GM21786 (cell line): ENCODE data around the gene CKAP4.
A peak's percentile ranks its signal among the peaks of the same experiment; 100 is the strongest.
"Not testable (repeated sequence)": the region's sequence is repeated elsewhere in the genome, so short reads cannot be mapped to it uniquely, and the experiment has no call there.

ENCODE experiments used
- ATAC-seq: cut with Tn5 transposase; IDR thresholded peaks from one replicate; pipeline ENCODE4 v1.9.1; 2021; ENCODE audit not compliant: unreplicated experiment

The CKAP4 gene

GRCh38 chr12:106247674-106248311 is at the start of gene CKAP4:
TSS of gene CKAP4 (minus strand) at chr12:106248020. CDS start at chr12:106247851, 169 bp downstream.
- ATAC-seq, result peak; percentile 35

- ATAC-seq, result no peak
These were observed 49.3 kb upstream of the CKAP4 start for GRCh38 chr12:106297075-106297474.

GRCh38 chr12:106296179-106296877 is 48.5 kb upstream of the CKAP4 start:
- no peak for ATAC-seq

GRCh38 chr12:106292339-106292738 is 44.5 kb upstream of the CKAP4 start:
- ATAC-seq, result no peak

GRCh38 chr12:106291342-106291741 is 43.5 kb upstream of the CKAP4 start:
- no peak for ATAC-seq

- ATAC-seq, result no peak
These were observed 42.8 kb upstream of the CKAP4 start for GRCh38 chr12:106290666-106291065.

GRCh38 chr12:106289196-106289681 is 41.4 kb upstream of the CKAP4 start:
- no peak for ATAC-seq

GRCh38 chr12:106288494-106289195 is 40.8 kb upstream of the CKAP4 start:
- ATAC-seq, result no peak

GRCh38 chr12:106288101-106288493 is 40.3 kb upstream of the CKAP4 start:
- ATAC-seq, result no peak

GRCh38 chr12:106287364-106287763 is 39.5 kb upstream of the CKAP4 start:
- no peak for ATAC-seq

- not testable (repeated sequence) for ATAC-seq
These were observed 38.8 kb upstream of the CKAP4 start for GRCh38 chr12:106286576-106287162.

GRCh38 chr12:106285982-106286381 is 38.2 kb upstream of the CKAP4 start:
- no peak for ATAC-seq

- ATAC-seq, result no peak
These were observed 36.7 kb upstream of the CKAP4 start for GRCh38 chr12:106284358-106285105.

- ATAC-seq, result peak; percentile 61
These were observed 34.8 kb upstream of the CKAP4 start for GRCh38 chr12:106282457-106283097.

GRCh38 chr12:106281804-106282203 is 34.0 kb upstream of the CKAP4 start:
- no peak for ATAC-seq

- no peak for ATAC-seq
These were observed 33.4 kb upstream of the CKAP4 start for GRCh38 chr12:106281056-106281782.

- ATAC-seq, result no peak
These were observed 32.3 kb upstream of the CKAP4 start for GRCh38 chr12:106280106-106280505.

- ATAC-seq, result peak; percentile 87
These were observed 28.4 kb upstream of the CKAP4 start for GRCh38 chr12:106276032-106276740.

- no peak for ATAC-seq
These were observed 27.6 kb upstream of the CKAP4 start for GRCh38 chr12:106275458-106275857.
